Activated naive CD4-positive, alpha-beta T cell treated with anti-CD3 and anti-CD28 coated beads, Interleukin-2, amount 50 U/mL, for 16 hours (primary cell): ENCODE data around the gene C8G.

Source experiments
- DNase-seq: peaks from one replicate; pipeline ENCODE4 v3.0.0-alpha.2; 2020

The C8G gene

GRCh38 chr9:136988872-136989271, 43.8 kb downstream of the C8G start:
- no peak for DNase-seq

DNA sequence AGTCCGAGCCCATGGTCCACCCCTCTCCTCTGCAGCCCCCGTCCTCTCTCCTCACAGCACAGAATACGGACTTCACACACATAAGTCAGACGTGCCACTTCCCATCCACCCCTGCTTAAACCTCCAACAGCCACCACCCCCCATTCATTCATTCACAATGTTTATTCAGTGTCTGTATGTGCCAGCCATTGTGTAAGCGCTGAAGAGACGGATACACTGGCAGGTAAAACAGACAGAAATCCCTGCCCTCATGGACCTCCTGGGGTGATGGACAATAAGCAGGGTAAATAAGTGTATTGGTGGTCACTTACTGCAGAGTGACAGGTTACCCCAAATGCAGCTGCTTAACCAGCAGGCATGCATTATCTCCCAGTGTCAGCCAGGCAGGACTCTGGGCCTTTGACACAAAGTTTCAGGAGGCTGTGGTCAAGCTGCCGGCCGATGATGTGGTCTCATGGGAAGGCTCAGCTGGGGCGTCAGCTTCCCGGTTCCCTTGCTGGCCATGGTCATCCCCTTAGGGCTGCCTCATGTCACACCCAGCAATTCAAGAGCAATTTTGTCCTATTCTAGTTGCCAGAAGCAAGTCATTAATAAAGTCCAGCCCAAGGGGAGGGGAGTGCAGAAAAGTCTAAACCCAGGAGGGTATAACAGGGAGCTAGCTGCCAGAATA, 45.3 kb downstream of the C8G start:
- DNase-seq = no peak

GRCh38 chr9:136991993-136992818, 47.2 kb downstream of the C8G start, which contains the start of gene PAXX:
Gene PAXX (plus strand): TSS chr9:136992422. CDS start chr9:136992444, 22 bp downstream.
- peak; percentile 96 for DNase-seq

DNA sequence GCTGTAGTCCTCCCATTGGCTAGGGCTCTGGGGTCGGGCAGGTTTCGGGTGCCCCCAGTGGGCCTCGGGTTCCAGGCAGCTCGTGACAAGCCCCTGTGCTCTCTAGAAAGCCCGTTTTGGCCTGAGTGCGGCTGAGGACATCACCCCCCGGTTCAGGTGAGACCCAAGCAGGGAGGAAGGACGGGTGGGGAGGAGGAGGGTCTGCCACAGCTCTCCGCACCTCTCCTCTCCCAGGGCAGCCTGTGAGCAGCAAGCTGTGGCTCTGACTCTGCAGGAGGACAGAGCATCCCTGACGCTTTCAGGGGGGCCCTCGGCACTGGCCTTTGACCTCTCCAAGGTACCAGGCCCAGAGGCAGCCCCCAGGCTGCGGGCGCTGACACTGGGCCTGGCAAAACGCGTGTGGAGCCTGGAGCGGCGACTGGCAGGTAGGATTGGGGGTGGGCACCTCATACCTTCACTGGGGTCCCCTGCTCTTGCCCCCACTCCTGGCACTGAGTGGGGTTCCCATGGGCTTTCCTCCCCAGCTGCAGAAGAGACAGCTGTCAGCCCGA, 47.9 kb downstream of the C8G start:
- no peak for DNase-seq

DNA sequence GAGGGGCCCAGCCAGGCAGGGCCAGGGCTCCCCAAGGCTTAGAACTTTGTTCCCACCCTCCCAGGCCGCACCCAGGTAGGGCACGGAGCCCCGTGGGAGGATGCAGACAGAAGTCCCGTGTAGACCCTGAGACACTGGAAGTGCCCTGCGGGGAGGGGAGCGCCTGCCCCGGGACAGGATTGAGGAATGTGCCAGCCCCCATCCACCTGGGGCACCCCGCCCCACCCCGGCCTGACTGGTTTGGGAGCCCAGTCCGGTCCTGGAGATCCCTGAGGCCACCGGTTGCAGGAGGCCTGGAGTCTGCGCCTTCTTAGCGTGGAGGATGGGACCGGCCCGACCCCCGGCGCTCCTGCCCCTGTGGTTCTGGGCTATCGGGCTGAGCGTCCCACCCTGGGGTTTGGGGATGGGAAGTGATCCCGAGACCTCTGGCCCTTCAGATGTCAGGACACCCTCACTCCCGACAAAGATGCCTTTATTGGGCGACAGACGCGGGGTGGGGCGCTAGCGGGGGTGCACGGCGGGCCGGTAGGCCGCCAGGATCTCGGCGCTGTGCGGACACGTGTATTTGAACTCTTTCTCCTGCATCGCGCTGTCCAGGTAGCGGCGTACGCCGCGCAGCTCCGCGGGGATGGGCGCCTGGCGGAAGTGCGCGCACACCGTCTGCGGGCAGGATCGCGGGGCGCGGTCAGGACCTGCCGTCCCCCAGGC, 49.3 kb downstream of the C8G start:
- no peak for DNase-seq

DNA sequence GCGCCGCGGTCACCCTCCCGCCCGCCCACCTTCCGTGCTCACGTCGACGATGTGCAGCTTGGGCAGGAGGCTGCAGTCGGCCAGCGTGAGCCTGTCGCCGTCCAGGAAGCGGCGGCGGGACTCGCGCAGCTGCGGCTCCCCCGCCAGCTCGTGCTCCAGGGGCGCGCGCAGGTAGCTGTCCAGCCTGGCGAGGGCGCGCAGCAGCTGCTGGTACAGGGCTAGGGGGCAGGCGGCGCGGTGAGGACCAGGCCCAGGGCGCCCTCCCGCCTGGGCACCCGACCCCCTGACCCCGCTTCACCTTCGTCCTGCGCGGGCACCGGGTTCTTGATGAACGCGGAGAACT, 49.8 kb downstream of the C8G start:
- no peak for DNase-seq

- no peak for DNase-seq
These were observed 50.3 kb downstream of the C8G start for GRCh38 chr9:136995362-136995761.

- DNase-seq = no peak
These were observed 50.8 kb downstream of the C8G start for GRCh38 chr9:136995772-136996311.
